ENCODE results near the gene ZFP36.
A peak's percentile ranks its signal among the peaks of the same experiment; 100 is the strongest.

The ZFP36 gene

DNA sequence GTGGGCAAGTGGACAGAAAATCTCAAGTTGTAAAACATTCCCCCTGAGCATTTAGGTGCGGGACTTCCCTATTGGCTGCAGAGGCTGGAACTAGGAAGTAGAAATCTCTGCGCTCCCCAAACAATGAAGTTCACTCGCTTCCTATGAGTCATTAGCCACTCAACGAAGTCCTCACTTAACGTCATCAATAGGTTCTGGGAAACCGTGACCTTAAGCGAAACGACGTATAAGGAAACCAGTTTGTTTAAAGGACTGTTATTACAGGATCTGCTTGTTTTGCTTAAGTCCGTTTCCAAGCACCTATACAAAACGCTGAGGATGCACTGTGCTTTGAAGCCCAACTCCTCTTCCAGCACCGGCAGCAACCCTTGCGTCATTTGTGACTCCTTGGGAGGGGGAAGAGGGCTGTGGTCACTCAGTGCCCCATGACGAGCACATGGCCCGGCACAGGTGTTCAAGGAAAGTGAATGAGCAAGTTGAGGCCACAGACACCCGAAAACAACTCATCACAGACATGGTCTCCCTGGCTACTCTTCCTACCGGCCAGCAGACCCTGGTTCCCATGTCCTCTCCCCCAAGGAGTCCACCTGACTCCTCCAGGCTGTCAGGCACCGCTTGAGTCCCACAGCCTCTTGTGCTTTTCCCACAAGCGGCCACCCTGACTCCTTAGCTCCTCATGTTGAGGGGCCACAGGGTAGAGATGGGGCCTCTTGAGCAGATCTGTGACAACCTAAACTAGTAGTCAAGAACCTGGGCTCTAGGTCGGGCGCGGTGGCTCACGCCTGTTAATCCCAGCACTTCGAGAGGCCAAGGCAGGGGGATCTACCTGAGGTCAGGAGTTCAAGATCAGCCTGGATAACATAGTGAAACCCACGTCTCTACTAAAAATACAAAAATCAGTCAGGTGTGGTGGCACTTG is 24.3 kb downstream of the ZFP36 start:
- H3K4me3 ChIP-seq (ENCODE audit: control insufficient read depth, low read depth, low read length): no peak overlapping the region
- TF ChIP-seq, protein P1, sequence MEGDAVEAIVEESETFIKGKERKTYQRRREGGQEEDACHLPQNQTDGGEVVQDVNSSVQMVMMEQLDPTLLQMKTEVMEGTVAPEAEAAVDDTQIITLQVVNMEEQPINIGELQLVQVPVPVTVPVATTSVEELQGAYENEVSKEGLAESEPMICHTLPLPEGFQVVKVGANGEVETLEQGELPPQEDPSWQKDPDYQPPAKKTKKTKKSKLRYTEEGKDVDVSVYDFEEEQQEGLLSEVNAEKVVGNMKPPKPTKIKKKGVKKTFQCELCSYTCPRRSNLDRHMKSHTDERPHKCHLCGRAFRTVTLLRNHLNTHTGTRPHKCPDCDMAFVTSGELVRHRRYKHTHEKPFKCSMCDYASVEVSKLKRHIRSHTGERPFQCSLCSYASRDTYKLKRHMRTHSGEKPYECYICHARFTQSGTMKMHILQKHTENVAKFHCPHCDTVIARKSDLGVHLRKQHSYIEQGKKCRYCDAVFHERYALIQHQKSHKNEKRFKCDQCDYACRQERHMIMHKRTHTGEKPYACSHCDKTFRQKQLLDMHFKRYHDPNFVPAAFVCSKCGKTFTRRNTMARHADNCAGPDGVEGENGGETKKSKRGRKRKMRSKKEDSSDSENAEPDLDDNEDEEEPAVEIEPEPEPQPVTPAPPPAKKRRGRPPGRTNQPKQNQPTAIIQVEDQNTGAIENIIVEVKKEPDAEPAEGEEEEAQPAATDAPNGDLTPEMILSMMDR (IDR thresholded peaks at IDR 0.05; ENCODE audit: control insufficient read depth, insufficient read depth, low read depth, low read length, missing control alignments): no peak
- DNase-seq (ENCODE audit: low read depth): no peak

DNA sequence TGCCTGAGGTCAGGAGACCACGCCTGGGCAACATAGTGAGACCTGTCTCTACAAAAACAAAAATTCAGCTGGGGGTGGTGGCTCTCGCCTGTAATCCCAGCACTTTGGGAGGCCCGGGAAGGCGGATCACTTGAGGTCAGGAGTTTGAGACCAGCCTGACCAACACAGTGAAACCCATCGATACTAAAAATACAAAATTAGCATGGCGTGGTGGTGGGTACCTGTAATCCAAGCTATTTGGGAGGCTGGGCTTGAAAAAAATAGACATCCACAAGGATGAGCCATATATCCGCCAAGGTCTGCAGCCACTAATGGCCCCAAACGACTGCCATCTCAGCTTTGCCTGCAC is 26.0 kb downstream of the ZFP36 start:
- no peak for DNase-seq (ENCODE audit: low read depth)
- H3K4me3 ChIP-seq (ENCODE audit: control insufficient read depth, low read depth, low read length): no peak overlapping the region
- TF ChIP-seq, protein P1 (IDR thresholded peaks at IDR 0.05; ENCODE audit: control insufficient read depth, insufficient read depth, low read depth, low read length, missing control alignments): no peak

DNA sequence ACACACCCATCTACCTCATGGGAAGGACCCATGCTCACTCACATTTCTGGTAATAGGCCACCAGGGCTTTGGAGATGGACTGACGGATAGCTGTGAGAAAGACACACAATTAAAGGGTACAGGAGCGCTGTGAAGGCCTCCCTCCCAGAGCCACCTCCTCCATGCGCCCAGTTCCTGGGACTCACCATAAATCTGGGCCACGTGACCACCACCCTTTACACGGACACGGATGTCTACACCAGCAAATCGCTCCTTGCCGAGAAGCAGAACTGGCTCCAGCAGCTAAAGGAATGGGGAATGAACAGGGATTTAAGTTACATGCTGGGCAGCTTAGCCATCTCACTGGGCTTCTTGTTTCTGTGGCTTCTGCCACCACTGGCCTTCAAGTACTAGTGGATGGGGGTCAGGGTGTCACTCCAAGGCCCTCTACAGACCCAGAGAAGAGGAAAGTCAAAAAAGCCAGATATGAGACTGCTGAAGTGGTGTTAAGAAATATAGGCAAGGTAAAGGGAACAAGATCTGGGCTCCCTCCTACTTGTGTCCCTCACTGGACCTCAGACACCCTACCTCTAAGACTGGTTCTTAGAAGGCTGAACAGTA is 26.9 kb downstream of the ZFP36 start:
- DNase-seq (ENCODE audit: low read depth): no peak
- H3K4me3 ChIP-seq (ENCODE audit: control insufficient read depth, low read depth, low read length): no peak overlapping the region
- TF ChIP-seq, protein P1 (IDR thresholded peaks at IDR 0.05; ENCODE audit: control insufficient read depth, insufficient read depth, low read depth, low read length, missing control alignments): no peak

DNA sequence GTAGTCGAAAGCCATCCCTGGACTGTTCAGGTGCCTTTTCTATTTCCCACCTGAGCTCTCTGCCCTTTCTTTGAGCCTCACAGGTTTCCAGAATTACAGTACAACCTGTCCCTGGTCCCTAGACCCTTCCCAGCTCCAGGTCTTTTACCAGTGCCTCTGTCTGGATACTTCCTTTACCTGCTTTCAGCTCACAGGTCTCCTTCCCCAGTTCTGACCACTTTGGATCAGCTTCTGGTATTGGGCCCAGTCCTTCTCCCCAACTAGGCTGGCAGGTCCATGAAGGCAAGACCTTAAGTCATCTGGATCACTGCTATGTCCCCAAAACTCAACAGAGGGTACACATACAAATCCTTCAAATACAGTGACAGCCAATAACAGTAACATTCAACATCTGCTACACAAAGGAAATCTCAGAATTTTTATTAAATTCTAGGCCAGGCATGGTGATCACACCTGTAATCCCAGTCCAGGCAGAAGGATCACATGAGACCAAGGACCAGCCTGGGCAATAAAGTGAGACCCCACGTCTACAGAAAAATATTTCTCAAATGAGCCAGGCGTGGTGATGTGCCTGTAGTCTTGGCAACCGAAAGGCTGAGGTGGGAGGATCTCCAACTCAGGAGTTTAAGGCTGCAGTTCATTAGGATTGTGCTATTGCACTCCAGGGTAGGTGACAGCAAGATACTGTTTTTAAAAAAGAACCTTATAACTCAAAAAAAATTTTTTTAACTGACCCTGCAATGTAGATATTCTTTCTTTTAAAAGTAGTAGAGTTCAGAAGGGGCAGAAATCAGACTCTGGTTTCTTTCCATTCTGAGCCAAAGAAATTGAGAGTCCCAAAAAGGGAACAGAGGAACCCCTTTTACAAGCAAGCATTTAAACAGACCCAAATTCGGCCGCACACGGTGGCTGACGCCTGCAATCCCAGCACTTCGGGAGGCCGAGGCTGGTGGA is 27.8 kb downstream of the ZFP36 start:
- H3K4me3 ChIP-seq (ENCODE audit: control insufficient read depth, low read depth, low read length): peak overlapping the region; percentile 82
- TF ChIP-seq, protein P1 (IDR thresholded peaks at IDR 0.05; ENCODE audit: control insufficient read depth, insufficient read depth, low read depth, low read length, missing control alignments): no peak
- no peak for DNase-seq (ENCODE audit: low read depth)

DNA sequence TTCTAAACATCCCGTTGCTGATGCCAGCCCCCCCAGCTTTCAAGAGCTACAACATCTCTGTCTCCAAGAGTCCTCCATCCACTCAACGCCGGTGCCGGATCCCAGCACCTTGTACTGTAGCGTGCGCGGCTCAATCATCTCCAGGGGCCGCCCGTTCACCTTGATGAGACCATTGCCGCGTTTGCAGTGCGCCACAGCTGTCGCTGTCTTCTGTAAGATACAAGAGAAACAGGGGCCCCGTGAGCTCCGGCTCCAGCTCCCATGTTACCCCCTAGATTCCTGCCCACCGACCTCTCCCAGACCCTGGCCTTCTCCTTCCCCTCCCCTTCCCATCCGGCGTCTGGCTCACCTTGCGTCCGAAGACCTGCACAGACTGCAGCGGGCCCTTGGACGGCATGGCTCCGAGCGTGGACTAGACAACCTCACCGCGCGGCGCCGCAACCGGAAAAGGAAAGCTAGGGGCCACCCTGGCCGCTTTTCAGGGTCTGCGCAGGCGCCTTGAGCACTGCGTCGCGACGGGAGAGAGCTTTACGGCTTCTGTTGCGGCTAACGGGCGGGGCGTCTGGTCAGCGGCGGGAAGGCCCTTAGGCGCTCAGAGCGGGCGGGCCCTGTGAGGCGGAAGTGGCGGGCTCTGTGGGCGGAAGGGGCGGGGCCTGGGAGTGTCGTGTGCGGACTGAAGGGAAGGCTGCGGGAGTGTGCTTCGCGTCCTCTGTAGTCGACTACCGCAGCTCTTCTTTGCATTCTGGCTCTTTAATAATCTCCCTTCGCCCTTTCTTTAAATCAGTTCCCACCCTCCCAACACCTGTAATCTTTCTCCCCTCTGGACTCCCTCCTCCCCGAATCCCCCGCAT is 29.1 kb downstream of the ZFP36 start, which contains the start of gene RPS16:
Gene RPS16, minus strand, starts transcription at position 451 of the 851 bp plus-strand sequence. Its CDS starts 54 bp downstream, at position 397.
- DNase-seq (ENCODE audit: low read depth): peak; percentile 84
- H3K4me3 ChIP-seq (ENCODE audit: control insufficient read depth, low read depth, low read length): peak within 1 kb of the TSS; percentile 82
- TF ChIP-seq, protein P1 (IDR thresholded peaks at IDR 0.05; ENCODE audit: control insufficient read depth, insufficient read depth, low read depth, low read length, missing control alignments): no peak

Measured in AG09309 (cell line).